Sigmoid colon (tissue), 3 donors: Measurements from ENCODE around the gene TOP1.

Experiments
- CTCF ChIP-seq, 4 experiments: fragments of 450-650 bp in 3 of 4; fragments of 200-600 bp in 1 of 4; IDR thresholded peaks; one replicate each; pipeline ENCODE4 v1.5.1; 2016 to 2019; ENCODE audit warnings: antibody characterized with exemption in 4 of 4, mild to moderate bottlenecking in 3 of 4, moderate library complexity in 2 of 4
- POLR2A ChIP-seq, 2 donors: fragments of 450-650 bp; IDR thresholded peaks; one replicate each; pipeline ENCODE4 v1.6.1; 2016; ENCODE audit warnings: antibody characterized with exemption in 2 of 2, mild to moderate bottlenecking in 2 of 2, moderate library complexity in 2 of 2

GRCh38 chr20:41072915-41073314 lies 44.3 kb downstream of the TOP1 start:
- TF ChIP-seq CTCF (IDR thresholded peaks at IDR 0.05) (no peak), POLR2A (IDR thresholded peaks at IDR 0.05) (no peak)
